Measurements from ENCODE around the gene TBC1D14.
"Not testable (repeated sequence)": the region's sequence is repeated elsewhere in the genome, so short reads cannot be mapped to it uniquely, and the experiment has no call there.

TBC1D14 gene

DNA sequence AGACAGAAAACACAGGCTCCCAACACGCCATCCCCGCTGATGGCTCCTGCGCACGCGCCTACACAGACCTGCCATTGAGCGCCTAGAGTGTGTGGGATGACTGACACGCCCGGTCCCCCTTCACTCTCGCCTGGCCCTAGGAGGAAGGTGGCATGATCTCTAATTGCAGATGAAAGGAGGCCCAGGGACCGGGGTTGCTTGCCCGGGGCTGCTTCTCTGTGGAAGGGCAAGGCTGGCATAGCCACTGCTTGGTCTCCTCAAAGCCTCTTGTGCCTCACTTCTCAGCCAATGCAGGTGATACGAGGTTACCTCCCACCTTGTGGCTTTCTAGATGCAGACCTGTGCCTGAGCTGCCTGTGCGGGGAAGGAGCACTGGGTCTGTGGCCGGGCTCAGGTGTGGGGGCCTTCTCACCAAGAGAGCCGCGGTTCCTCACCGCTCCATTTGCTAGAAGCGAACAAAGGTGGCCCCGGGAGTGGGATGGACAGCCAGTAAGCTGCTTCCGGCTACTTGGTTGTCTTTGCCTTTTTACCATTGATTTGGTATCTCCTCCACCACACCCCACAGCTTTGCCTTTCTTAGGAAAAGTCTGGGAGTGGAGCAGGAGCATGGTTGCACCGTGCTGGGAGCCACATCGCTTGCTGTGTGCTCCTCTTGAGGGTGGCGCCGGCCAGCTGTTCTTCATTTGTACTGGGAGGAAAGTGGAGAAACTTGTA lies 47.0 kb downstream of the TBC1D14 start:
- DNase-seq = no peak

DNA sequence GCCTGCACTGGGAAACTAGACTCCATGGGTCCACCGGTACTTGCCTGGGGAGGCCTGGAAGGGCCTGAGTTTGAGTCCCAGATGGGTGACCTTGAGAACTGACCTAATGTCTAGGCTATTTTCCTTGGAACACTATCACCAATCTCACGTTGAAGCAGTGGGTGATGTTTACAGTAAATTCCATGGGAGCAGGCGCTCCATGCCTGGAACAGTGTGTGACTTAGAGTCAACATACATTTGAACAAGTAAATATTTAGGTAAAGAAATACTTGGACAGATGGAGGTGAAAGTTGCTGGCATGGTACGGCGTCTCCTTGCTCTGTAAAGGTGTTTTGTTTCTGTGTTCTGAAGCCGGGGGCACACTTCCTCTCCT lies 47.5 kb downstream of the TBC1D14 start:
- no peak for DNase-seq

DNA sequence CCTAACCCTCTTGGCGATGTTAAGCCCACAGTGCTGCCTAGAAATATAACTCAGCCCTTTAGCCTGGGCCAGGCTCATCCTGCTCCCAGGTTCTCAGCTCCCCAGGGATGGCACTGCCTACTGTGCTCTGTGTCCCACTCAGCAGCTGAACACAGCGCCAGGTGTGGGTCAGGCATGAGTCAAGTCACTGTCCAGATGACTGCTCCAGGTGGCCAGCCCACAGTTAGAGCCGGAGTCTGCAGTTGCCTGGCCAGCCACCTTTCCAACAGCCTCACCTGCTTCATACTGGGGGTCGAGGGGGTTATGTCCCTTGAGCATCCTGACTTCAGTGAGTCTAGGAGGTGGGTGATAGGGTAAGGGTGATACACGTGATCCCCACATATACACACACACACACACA lies 48.4 kb downstream of the TBC1D14 start:
- no peak for DNase-seq

DNA sequence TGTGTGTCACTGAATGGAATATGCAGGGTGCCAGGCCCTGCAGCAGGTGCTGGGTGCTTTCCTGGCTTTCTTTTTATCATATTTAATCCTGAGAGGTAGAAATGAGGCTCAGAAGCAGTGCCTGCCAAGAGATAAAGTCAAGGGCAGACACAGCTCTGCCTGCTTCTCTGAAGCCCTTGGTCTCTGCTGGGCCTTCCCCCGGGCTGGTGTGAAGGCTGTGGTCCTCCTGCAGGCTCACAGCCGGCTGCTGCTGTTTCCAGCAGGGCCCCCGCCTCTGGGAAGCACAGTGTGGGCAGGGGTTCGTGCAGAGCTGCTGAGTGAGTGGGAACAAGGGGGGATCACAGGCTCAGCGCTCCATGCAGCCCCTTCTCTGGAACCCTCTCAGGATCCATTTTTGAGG lies 49.6 kb downstream of the TBC1D14 start:
- no peak for DNase-seq

DNA sequence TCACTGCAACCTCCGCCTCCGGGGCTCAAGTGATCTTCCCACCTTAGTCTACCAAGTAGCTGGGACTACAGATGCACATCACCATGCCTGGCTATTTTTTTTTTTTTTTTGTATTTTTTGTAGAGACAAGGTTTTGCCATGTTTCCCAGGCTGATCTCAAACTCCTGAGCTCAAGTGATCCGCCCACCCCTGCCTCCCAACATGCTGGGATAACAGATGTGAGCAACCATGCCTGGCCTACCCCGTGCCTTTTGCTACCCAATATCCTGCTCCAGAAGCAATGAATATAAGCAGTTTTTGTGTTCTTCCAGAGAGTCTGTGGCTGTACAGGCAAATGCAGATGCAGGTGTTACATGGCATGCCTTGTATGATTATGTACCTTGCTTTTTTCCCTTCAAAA lies 50.5 kb downstream of the TBC1D14 start:
- DNase-seq = no peak

DNA sequence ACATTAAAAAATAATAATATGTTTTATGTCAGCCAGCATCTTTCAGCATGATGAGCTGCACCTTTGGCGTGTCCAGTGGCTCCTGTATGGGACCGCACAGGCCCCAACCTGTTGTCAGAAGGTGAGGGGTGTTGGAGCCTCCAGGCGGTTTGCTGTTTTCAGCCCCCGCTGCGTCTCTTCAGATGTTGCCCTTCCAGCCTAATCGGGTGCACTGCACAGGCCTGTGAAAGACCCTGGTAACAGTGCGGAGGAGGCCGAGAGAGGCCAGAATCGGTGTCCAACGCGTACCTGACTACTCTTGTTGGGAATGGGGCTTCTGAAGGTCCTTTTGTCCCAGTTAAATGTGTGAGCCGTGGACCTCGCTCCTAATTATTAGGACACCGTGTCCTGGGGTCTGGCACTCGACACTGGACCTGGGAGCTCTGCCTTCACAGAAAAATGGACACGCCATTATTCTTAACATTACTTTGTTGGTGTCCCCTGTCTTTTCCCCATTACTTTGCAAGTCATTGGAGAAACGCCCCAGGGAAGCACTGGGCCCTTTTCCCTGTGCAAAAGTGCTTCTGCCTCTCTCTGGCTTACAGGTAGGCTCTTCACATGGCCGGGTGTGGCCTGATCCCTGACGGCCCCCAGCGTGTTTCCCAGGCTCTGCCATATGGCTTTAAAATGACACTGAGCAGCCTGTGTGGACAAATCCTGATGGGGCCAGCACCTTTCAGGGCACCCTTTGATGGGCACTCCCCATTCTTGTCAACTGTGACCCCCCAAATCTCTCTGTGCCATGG lies 51.2 kb downstream of the TBC1D14 start:
- no peak for DNase-seq

DNA sequence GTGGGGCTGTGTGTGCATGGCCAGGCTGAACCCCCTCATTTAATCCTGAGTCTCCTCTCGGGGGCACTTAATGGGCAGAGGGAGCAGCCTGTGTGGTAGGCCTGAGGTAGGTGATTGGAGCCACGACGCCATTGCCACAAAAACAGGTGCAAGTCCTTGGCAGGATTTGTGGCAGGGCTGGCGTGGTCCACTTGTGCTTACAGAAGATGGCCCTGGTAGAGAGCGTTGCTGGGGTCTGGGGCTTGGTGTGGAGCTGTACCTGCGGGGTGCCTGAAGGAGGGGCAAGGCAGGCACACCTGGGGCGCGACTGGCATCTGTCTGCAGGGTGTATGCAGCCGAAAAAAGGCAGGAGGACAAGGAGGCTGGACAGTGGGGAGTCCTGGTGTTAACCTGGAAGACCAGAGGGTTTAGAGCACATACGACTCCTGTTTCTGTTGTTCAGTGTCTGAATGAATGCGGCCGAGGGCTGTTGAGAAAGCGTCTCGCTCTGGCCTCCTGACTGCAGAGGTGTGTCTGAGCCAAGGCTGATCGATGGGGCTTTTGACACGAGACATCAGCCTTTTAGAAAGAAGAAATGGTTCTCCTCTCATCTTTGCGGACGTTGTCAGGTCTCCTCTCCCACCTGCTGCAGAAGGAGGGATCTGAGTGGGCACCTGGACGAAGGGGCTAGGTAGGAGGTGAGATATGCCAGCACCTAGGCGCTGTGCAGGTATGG lies 52.0 kb downstream of the TBC1D14 start:
- DNase-seq = no peak

DNA sequence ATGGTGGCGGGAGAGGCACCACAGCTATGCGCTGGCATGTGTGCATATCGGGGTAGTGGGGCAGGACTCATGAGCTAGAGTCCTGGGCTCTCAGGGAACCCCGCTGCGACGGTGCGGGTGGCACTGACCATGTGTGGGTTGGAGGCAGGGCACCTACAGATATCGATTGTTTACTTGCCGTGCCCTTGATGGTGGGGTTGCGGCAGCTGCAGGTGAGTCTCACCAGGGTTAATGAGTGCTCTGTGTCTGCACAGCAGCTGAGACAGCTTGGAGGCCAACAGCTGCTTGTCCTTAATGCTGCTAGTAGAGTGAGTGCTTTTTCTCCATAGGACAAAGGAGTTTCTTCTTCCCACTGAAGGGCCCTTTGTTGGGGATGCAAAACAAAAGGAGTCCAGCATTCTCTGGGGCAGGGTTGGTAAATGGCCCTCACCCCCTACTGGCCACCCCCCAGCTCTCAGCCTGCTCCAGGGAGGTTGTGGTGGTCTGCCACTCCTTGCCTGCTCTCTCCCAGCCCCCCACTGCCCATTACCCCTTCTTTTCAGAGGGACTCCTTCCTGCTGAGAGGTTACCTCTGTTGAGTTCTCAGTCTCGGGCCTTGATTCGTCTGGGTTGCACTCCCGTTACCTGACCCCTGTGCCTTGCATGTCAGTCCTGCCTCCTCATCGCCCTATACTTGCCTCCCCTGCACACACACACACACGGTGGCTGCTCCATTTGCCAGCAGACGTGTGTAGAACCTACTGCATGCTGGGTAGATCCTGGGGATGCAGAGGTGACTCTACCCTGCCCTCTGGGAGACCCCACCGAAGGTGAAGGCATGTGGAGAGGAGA lies 52.8 kb downstream of the TBC1D14 start:
- DNase-seq = no peak

DNA sequence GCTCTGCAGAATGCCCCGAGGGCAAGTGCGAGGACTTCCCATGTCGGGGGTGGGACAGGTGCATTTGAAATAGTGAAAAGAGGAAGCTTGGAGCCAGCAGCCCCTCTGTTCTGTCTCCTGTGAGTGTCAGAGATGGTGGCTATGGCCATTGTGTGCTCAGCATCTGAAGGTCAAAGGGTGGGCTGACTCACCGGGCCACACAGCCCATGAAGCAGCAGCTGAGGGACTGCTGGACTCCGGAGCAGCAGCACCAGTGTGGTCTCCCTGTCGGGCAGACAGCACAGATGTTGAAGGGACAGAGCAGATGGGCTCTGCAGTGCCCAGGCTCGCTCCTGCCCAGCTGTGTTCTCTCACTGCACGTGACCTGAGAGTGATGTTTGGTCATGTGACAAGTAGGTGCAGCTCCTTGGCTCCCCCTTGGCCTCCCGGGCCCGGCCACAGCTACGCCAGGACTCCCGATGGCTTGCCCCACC lies 53.5 kb downstream of the TBC1D14 start:
- no peak for DNase-seq

DNA sequence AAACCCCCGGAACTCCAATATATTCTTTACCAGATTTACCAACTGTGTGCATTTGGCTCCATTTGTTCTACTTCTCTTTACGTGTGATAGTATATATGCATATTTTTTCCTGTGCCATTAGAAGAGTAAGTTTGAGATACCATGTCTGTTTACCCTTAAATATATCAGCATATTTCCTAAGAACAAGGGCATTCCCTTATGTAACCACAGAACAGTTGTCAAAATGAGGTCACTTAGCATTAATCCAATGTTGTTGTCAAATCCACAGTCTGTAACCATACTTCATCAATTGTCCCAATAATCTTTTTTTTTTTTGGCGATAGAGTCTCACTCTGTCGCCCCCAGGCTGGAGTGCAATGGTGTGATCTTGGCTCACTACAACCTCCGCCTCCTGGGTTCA lies 55.2 kb downstream of the TBC1D14 start:
- DNase-seq = no peak

DNA sequence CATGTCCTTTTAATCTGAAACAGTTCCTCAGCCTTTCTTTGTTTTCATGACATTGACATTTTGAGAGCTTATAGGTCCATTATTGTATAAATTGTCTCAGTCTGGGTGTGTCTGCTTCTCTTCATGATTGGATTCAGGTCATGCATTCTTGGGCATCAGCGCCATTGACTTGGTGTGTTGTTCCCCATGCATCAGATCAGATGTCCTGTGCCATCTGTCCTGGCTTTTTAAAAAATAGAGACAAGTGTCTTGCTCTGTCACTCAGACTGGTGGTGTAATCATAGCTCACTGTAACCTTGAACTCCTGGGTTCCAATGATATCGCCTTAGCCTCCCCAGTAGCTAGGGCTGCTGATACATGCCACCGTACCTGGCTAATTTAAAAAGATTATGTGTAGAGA lies 55.7 kb downstream of the TBC1D14 start:
- DNase-seq = no peak

DNA sequence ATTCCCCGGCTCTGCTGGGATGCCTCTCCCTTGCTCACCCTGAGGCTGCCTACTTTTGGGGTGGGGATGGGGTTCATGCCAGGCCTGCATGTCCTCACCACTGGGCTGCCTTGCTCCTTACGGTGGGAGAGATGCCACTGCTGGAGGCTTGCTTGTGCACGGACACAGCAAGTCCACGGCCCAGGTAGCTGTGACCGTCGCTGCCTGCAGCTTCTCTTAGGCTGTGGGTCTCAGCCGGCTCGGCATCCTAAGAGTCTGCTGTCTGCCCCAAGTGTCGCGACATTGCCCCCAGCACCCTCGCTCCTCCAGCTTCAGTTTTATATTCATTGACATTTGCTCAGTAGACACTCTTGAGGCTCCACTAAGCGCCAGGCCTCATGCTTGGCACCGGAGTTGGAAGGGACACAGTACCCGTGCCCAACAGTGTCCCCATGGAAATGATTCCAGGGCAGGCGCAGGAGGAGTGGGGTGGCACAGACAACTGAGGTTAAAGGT lies 58.3 kb downstream of the TBC1D14 start:
- DNase-seq = no peak

DNA sequence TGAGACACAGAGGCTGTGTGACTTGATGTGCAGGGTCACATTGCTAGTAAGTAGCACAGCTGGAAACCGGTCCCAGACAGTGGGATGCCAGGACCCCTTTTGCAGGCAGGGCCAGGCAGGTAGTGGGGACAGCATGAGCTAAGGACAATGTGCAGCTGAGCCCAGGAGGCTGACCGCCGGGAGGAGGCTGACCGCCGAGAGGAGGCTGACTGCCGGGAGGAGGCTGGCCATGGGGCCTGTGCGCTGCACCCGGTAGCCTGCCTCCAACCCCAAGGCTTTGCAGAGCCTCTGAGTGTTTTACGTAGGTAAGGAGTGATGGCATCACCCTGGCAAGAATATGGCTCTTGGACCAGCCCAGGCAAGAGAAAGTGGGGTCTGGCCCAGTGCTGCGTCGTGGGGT lies 58.9 kb downstream of the TBC1D14 start:
- DNase-seq = no peak

DNA sequence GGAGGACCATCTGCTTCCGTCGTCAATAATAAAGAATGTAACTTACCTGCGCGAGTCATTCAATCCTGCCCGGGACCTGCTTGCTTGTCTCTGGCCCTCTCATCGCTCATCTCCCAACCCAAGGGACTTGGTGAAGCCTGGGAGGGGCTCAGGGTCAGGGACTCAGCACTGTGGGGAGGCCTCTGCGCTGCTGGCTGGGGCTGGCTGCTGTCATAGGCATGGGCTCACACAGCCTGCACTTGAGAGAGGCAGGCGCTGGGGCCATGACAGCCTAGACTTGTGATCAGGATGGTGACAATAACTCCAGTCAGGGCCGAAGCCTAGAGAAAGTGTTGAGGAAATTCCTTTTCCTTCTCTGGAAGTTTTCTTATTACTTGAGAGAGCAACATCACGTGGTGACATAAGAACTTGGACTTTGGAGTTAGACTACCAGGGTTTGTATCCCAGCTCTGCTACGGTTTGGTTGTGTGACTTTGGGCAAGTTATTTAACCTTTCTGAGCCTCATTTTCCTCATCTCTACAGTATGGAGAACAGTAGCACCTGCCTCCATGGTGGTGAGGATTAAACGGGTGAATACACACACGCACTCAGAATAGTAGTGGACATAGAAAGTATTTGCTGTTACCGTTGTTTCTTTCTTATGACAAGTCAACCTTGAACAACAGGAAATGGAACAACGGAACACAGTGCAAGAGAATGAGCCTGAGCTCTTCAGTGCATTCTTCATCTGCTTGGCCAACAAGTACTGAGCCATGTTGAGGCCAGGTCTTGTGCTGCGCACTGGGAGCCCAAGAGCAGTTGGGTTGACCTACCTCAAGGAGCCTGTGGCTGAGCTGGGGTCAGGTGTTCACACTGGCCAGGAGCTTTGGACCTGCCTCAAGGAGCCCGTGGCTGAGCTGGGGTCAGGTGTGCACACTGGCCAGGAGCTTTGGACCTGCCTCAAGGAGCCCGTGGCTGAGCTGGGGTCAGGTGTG lies 60.5 kb downstream of the TBC1D14 start:
- no peak for DNase-seq

DNA sequence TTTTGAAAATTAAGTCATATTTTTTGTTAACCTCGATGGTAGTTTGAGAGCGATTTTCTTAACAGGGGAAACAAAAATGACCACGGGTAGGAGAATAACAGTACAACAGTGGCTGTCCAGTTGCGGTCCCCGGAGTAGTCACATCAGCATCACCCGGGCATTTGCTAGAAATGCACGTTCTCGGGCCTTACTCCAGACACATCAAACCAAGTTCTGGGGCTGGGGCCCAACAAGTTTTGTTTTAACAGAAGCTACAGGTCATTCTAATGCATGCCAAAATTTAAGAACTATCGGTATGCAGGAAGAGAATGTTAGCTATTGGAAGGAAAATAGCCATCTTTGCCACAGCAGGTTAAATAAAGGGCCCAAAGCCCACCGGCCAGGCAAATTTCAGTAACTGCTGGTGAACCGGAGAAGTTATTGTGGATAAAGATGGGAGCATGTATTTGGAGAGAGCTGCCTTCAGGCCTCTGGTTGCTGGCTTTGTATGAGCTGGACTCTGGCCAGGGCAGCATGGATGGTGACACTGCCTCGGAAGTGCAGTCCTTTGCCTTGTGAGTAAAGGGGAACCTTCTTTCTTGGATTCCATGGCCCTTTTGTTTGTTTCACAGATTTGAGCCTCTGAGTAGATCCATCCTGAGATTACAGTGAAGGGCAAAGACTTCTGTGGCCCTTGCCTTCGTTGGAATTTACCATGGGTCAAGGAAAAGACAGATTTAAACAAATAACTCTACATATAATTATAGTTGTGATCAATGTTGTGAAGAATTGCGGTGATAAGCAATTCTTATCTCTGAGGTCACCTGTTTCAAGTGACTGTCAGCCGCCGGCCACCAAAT lies 62.1 kb downstream of the TBC1D14 start:
- DNase-seq = no peak

DNA sequence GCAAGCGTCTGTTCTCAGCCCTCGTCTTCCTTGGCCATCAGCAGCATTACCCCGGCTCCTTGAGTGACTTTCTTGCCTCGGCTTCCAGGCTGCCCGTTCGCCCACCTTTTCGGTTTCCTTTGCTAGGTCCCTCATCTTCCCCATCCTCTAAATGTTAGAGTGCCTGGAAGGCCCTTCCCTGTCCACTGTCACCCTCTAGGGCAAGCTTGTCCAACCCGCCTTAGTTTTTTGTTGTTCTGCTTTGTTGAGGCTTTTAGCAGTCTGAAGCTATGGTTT lies 62.7 kb downstream of the TBC1D14 start:
- no peak for DNase-seq

DNA sequence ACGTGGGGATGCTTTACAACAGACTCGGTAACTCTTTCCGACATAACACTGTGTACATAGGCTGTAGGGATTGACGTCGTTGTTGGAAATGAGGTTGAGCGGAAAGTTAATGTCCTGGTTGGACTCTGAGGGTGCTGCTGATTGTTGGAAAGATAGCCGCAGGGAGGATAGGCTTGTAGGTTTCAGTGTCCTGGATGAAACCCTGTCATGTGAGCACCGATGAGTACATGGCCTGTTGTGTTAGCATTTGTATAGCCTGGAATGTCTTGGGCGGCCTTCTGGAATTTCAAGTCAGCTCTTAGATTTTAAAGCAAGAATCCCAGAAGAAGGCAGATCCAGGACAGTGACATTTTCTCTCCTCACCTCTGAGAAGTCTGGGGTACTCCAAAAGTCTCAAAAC lies 63.3 kb downstream of the TBC1D14 start:
- DNase-seq = no peak

DNA sequence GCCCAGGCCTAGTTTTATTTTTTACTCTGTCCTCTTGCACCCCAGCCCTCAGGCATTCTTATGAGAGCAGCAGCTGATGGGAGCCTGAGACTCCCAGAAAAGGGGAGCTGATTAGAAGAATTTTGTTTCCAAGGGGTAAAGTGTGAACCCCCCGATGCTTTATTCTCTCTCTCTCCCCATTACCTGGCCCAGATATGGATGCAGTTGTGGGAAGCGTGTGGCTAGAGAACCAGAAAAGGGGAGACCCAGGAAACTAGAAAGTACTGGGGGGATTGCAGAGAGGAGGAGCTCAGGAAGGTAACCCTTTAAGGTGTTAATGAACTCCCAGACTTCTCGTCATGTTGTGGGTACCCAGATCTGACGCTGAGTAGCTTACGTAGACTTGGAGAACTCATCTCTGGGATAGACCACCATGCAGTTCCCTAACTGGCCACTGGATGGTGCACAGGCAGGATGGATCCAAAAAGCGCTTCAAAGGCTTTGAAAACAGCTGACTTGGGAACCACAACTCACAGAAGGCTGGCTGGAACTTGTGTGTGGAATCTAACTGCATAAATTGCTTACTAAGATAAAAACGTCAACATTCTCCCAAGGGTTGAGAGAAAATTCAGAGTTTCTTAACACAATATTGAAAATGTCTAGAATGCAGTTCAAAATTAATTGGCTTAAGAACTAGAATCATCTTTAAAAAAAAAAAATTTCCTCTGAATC lies 64.7 kb downstream of the TBC1D14 start:
- peak; percentile 87 for DNase-seq

DNA sequence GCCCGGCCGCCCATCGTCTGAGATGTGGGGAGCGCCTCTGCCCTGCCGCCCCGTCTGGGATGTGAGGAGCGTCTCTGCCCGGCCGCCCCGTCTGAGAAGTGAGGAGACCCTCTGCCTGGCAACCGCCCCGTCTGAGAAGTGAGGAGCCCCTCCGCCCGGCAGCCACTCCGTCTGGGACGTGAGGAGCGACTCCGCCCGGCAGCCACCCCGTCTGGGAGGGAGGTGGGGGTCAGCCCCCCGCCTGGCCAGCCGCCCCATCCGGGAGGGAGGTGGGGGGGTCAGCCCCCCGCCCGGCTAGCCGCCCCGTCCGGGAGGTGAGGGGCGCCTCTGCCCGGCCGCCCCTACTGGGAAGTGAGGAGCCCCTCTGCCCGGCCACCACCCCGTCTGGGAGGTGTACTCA lies 68.2 kb downstream of the TBC1D14 start:
- DNase-seq = not testable (repeated sequence)

DNA sequence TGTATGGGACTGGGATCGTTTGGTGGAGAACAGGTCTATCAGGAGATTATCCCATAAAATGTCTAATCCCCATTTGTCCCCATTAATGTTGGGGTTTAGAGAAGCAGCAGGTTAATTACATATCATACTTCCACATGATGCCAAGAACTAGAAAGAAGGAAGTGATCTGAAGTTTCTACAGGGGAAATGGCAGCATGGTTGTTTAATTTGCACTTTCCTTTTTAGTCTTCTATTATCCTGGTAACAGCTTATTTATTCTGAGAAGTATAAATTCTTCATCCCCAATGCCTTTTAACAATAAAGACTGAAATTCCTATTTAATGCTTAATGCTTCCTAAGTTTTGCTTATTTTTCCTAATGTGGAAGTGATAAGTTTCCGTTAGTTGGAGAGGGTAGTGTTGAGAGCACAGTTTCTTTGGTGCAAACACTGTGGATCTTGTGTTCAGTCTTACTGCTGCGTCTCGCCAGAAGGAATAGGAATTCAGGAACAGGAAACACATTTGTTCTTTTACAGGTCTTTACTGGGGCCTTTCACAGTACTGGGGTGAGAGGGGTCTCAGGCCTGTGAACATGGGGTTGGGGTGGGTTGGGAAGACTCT lies 74.0 kb downstream of the TBC1D14 start:
- no peak for DNase-seq

Measured in stimulated activated CD4-positive, alpha-beta T cell treated with anti-CD3 and anti-CD28 coated beads, Interleukin-4, amount 100 ng/mL, for 24 hours (primary cell).